ENCODE data around the gene GJA4.

DNA sequence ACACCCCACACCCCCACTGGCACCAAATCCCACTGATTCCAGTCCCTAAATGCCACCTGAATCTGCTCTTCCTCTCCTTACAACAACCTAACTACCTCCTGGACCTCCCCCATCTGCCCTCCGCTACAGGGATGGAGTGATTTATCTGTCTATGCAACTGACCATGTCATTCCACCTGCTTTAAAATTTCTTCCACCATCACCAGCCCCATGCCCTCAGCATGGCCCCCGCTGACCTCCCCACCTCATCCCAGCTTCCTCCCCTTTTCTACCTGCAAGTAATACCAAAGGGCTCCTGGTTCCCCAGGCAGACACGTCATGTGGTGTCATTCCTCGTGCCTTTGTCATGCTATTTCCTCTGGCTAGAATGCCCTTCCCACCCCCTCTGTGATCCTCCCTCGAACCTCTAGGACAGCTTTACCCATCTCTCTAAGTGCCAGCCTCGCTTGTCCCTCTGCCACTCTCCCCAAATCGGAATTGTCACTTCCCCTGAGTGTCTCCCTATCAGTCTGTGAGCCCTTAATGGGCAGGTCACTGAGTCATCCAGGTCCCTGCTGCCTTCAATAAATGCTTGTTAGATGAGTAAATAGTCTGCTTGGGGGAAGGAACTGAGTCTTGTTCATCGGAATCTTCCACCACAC, 29.5 kb upstream of the GJA4 start:
- TF ChIP-seq POLR2AphosphoS5 (IDR thresholded peaks at IDR 0.05; ENCODE audit: low read depth, low read length) = no peak
- no peak for TF ChIP-seq POLR2A (IDR thresholded peaks at IDR 0.05; ENCODE audit: low read depth, low read length)
- no peak for TF ChIP-seq TAF1 (IDR thresholded peaks at IDR 0.05; ENCODE audit: low read depth, low read length)
- TF ChIP-seq SPI1 (IDR thresholded peaks at IDR 0.05; ENCODE audit: low read depth, low read length) = no peak
- no peak for TF ChIP-seq PAX5 (IDR thresholded peaks at IDR 0.05; ENCODE audit: insufficient read depth, low read length, severe bottlenecking)
